Activated T-cell treated with anti-CD3 and anti-CD28 coated beads, Interleukin-2, amount 50 U/mL, for 24 hours (primary cell): ENCODE results near the gene PHOSPHO1.
"Not testable (repeated sequence)": the region's sequence is repeated elsewhere in the genome, so short reads cannot be mapped to it uniquely, and the experiment has no call there.

Experiments
- DNase-seq: peaks from one replicate; pipeline ENCODE4 v3.0.0-alpha.2; 2020
- H3K27ac Mint-ChIP-seq: 2 replicates; pipeline ENCODE4 v1.8.0; 2020; ENCODE audit warnings: mild to moderate bottlenecking, mixed read lengths
- H3K27me3 Mint-ChIP-seq: 2 replicates; pipeline ENCODE4 v1.8.0; 2020; ENCODE audit warnings: mixed read lengths
- H3K36me3 Mint-ChIP-seq: 2 replicates; pipeline ENCODE4 v1.8.0; 2020; ENCODE audit warnings: low read depth, mixed read lengths
- H3K4me1 Mint-ChIP-seq: 2 replicates; pipeline ENCODE4 v1.8.0; 2020; ENCODE audit warnings: low read depth, mixed read lengths
- H3K4me3 Mint-ChIP-seq: 2 replicates; pipeline ENCODE4 v1.8.0; 2020; ENCODE audit warnings: mild to moderate bottlenecking, moderate library complexity, mixed read lengths
- H3K9me3 Mint-ChIP-seq: 2 replicates; pipeline ENCODE4 v1.8.0; 2020; ENCODE audit warnings: mixed read lengths

Gene PHOSPHO1

DNA sequence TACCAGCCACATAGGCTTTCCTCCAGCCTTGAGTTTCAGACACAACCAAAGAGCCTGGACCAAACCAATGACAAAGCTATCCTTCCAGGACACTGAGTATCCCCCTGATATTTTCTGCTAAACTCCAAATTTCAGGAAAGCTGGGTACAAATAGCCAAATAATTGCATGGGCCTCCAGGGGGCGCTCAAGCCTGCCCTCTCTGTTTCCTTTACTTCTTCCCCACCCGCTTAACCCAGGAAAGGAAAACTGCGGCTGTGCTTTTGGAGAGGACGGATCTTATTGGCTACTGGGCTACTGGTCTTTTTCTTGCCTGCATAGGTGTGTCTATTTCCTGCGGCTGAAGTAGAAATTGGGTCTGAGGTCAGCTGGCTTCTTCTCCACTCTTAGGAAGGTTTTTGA, 50.3 kb downstream of the PHOSPHO1 start:
- Mint-ChIP-seq H3K4me3 (no peak overlapping the region), H3K4me1 (peaks cover 2% of the 10 kb centered on the region), H3K9me3 (peaks cover 17% of the 10 kb centered on the region), H3K27me3 (no peaks in the 10 kb centered on the region), H3K36me3 (no peaks in the 10 kb centered on the region), H3K27ac (no peak overlapping the region)
- DNase-seq = peak; percentile 80

- Mint-ChIP-seq H3K27me3 (peaks cover 22% of the 10 kb centered on the region), H3K9me3 (peaks cover 26% of the 10 kb centered on the region)
- not testable (repeated sequence) for H3K27ac Mint-ChIP-seq, DNase-seq, H3K4me3 Mint-ChIP-seq, H3K36me3 Mint-ChIP-seq, H3K4me1 Mint-ChIP-seq
Observed at GRCh38 chr17:49175978-49176377, 54.6 kb downstream of the PHOSPHO1 start.
